GM12878 (cell line): ENCODE measurements around the gene SHFL. TPM values are rescaled to one million over a fixed set of nuclear protein-coding genes. Genes with fewer than 3 reads are reported as not detected.

Source experiments
- BACH1 ChIP-seq: fragments of 450-650 bp; IDR thresholded peaks from 2 replicates; pipeline ENCODE4 v1.6.1; 2017; ENCODE audit warnings: mild to moderate bottlenecking, borderline replicate concordance
- BMI1 ChIP-seq: fragments of 450-650 bp; IDR thresholded peaks from 2 replicates; pipeline ENCODE4 v1.6.1; 2016; ENCODE audit warnings: mild to moderate bottlenecking, moderate library complexity, borderline replicate concordance
- DPF2 ChIP-seq: fragments of 450-650 bp; IDR thresholded peaks from 2 replicates; pipeline ENCODE4 v1.6.1; 2017; ENCODE audit warnings: mild to moderate bottlenecking
- EP300 ChIP-seq, 2 experiments: fragments of 150-350 bp in 1 of 2; IDR thresholded peaks; 2 replicates each; pipeline ENCODE4 v1.6.1; 2011 to 2012; ENCODE audit warnings: low read depth in 2 of 2, low read length in 2 of 2, borderline replicate concordance in 1 of 2, improper control_type of control experiment in 1 of 2, inconsistent platforms in 1 of 2; ENCODE audit not compliant: control insufficient read depth in 1 of 2
- GATAD2B ChIP-seq: fragments of 450-650 bp; conservative IDR thresholded peaks from 2 replicates; pipeline ENCODE4 v1.6.1; 2017; ENCODE audit warnings: low read depth, mild to moderate bottlenecking, moderate library complexity
- JUNB ChIP-seq: IDR thresholded peaks from 2 replicates; pipeline ENCODE4 v1.6.1; 2016; ENCODE audit warnings: antibody characterized with exemption, mild to moderate bottlenecking
- KAT2A ChIP-seq: conservative IDR thresholded peaks from 2 replicates; pipeline ENCODE4 v1.6.1; 2011; ENCODE audit warnings: low read depth, low read length; ENCODE audit not compliant: control insufficient read depth
- MEF2B ChIP-seq: fragments of 450-650 bp; IDR thresholded peaks from 2 replicates; pipeline ENCODE4 v1.6.1; 2018; ENCODE audit warnings: mild to moderate bottlenecking, moderate library complexity; ENCODE audit not compliant: partially characterized antibody, poor library complexity, severe bottlenecking
- POU2F2 ChIP-seq: IDR thresholded peaks from 3 replicates; pipeline ENCODE4 v1.6.1; 2011; ENCODE audit warnings: low read depth, mild to moderate bottlenecking, low read length, borderline replicate concordance
- RAD21 ChIP-seq: IDR thresholded peaks from 2 replicates; pipeline ENCODE4 v1.6.1; 2011; ENCODE audit warnings: mild to moderate bottlenecking, low read depth, low read length, moderate library complexity; ENCODE audit not compliant: insufficient read depth
- SUZ12 ChIP-seq: fragments of 200-600 bp; sonication (generic); IDR thresholded peaks from one replicate; pipeline ENCODE4 v1.6.1; 2018; ENCODE audit warnings: antibody characterized with exemption, mild to moderate bottlenecking; ENCODE audit not compliant: unreplicated experiment
- polyA plus RNA-seq, 11 experiments: library from polyadenylated mRNA; depleted of rRNA in 4 of 11; unstranded in 6 of 11; stranded (reverse) in 5 of 11; fragments of >200 nt; fragmentation: Nextera tagmentation in 4 of 11; fragmentation: Illumina TruSeq in 1 of 11; extraction: Ambion mirVana in 4 of 11; extraction: Trizol in 1 of 11; gene quantifications; 1 replicate in 1 of 11; 2 replicates in 10 of 11; pipeline versions ENCODE4 v1.2.1 to v1.2.3, GENCODE V29; 2011 to 2016; ENCODE audit warnings: inconsistent platforms in 2 of 11, missing spikeins in 2 of 11, low read depth in 1 of 11
- total RNA-seq, 4 experiments: library from RNA; depleted of rRNA in 3 of 4; stranded (reverse); fragments of >200 nt in 3 of 4; fragmentation: Illumina TruSeq in 1 of 4; extraction: Trizol in 1 of 4; gene quantifications; 2 replicates each; pipeline versions ENCODE4 v1.2.1 to v1.2.3, GENCODE V29; 2013 to 2021
- TF ChIP-seq, protein P1 (sequence below): IDR thresholded peaks from 2 replicates; pipeline ENCODE4 v1.6.1; 2012; ENCODE audit warnings: improper control_type of control experiment, low read depth, low read length; ENCODE audit not compliant: insufficient replicate concordance
- TF ChIP-seq, protein P2 (sequence below): IDR thresholded peaks from 2 replicates; pipeline ENCODE4 v1.6.1; 2011; ENCODE audit warnings: low read depth, low read length, improper control_type of control experiment, borderline replicate concordance
- TF ChIP-seq, protein P3 (sequence below): fragments of 450-650 bp; IDR thresholded peaks from 2 replicates; pipeline ENCODE4 v1.6.1; 2018; ENCODE audit warnings: borderline replicate concordance, mild to moderate bottlenecking; ENCODE audit not compliant: partially characterized antibody
- TF ChIP-seq, protein P4 (sequence below): fragments of 450-650 bp; formaldehyde crosslinking; IDR thresholded peaks from 2 replicates; pipeline ENCODE4 v1.4.0; 2022; ENCODE audit warnings: mild to moderate bottlenecking, moderate library complexity

Gene SHFL
- total and polyA plus RNA-seq, 10 of the 15 experiments (the other 5 are each of a cell fraction or from before 2014, with no cell fraction given): 8.0 to 83.8 (median 40.7) TPM

DNA sequence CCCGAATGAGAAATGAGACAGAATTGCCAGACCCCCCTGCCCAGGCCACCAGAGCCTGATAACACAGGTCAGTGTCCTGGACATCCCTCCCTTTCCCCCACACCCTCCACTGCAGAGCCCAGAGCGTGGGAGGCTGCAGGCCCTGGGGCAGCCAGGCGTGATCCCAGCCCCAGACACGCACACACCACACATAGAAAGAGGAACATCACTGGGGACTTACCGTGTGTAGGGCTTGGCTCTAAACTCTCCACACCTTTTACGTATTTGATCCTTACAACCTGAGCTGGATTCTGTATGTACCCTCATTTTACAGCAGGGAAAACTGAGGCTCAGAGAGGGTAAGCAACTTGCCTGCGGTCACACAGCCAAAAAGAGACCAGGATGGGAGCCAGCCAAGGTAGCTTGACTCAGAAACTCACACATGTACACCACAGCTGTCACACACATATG lies 16.7 kb downstream of the SHFL start (continued):
- TF ChIP-seq, protein P1, sequence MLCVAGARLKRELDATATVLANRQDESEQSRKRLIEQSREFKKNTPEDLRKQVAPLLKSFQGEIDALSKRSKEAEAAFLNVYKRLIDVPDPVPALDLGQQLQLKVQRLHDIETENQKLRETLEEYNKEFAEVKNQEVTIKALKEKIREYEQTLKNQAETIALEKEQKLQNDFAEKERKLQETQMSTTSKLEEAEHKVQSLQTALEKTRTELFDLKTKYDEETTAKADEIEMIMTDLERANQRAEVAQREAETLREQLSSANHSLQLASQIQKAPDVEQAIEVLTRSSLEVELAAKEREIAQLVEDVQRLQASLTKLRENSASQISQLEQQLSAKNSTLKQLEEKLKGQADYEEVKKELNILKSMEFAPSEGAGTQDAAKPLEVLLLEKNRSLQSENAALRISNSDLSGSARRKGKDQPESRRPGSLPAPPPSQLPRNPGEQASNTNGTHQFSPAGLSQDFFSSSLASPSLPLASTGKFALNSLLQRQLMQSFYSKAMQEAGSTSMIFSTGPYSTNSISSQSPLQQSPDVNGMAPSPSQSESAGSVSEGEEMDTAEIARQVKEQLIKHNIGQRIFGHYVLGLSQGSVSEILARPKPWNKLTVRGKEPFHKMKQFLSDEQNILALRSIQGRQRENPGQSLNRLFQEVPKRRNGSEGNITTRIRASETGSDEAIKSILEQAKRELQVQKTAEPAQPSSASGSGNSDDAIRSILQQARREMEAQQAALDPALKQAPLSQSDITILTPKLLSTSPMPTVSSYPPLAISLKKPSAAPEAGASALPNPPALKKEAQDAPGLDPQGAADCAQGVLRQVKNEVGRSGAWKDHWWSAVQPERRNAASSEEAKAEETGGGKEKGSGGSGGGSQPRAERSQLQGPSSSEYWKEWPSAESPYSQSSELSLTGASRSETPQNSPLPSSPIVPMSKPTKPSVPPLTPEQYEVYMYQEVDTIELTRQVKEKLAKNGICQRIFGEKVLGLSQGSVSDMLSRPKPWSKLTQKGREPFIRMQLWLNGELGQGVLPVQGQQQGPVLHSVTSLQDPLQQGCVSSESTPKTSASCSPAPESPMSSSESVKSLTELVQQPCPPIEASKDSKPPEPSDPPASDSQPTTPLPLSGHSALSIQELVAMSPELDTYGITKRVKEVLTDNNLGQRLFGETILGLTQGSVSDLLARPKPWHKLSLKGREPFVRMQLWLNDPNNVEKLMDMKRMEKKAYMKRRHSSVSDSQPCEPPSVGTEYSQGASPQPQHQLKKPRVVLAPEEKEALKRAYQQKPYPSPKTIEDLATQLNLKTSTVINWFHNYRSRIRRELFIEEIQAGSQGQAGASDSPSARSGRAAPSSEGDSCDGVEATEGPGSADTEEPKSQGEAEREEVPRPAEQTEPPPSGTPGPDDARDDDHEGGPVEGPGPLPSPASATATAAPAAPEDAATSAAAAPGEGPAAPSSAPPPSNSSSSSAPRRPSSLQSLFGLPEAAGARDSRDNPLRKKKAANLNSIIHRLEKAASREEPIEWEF: peak; percentile 52
- TF ChIP-seq, protein P2, sequence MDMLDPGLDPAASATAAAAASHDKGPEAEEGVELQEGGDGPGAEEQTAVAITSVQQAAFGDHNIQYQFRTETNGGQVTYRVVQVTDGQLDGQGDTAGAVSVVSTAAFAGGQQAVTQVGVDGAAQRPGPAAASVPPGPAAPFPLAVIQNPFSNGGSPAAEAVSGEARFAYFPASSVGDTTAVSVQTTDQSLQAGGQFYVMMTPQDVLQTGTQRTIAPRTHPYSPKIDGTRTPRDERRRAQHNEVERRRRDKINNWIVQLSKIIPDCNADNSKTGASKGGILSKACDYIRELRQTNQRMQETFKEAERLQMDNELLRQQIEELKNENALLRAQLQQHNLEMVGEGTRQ: no peak
- TF ChIP-seq JUNB (no peak), SUZ12 (no peak), DPF2 (peak; percentile 70), GATAD2B (peak; percentile 86; the same call in 1 of the 2 replicates), BMI1 (no peak), BACH1 (peak; percentile 65), KAT2A (no peak), MEF2B (peak; percentile 90), POU2F2 (peak; percentile 64; the same call in 1 of the 3 replicates), EP300 (IDR thresholded peaks at IDR 0.05; ENCODE audit: borderline replicate concordance in 1 of 2, control insufficient read depth in 1 of 2, low read depth in 2 of 2, low read length in 2 of 2) (peak; percentile 77 to 86; a peak in 2 of 4 replicates), RAD21 (peak; percentile 33; the same call in 1 of the 2 replicates)
- TF ChIP-seq, protein P3, sequence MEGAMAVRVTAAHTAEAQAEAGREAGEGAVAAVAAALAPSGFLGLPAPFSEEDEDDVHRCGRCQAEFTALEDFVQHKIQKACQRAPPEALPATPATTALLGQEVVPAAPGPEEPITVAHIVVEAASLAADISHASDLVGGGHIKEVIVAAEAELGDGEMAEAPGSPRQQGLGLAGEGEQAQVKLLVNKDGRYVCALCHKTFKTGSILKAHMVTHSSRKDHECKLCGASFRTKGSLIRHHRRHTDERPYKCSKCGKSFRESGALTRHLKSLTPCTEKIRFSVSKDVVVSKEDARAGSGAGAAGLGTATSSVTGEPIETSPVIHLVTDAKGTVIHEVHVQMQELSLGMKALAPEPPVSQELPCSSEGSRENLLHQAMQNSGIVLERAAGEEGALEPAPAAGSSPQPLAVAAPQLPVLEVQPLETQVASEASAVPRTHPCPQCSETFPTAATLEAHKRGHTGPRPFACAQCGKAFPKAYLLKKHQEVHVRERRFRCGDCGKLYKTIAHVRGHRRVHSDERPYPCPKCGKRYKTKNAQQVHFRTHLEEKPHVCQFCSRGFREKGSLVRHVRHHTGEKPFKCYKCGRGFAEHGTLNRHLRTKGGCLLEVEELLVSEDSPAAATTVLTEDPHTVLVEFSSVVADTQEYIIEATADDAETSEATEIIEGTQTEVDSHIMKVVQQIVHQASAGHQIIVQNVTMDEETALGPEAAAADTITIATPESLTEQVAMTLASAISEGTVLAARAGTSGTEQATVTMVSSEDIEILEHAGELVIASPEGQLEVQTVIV: no peak
- TF ChIP-seq, protein P4, sequence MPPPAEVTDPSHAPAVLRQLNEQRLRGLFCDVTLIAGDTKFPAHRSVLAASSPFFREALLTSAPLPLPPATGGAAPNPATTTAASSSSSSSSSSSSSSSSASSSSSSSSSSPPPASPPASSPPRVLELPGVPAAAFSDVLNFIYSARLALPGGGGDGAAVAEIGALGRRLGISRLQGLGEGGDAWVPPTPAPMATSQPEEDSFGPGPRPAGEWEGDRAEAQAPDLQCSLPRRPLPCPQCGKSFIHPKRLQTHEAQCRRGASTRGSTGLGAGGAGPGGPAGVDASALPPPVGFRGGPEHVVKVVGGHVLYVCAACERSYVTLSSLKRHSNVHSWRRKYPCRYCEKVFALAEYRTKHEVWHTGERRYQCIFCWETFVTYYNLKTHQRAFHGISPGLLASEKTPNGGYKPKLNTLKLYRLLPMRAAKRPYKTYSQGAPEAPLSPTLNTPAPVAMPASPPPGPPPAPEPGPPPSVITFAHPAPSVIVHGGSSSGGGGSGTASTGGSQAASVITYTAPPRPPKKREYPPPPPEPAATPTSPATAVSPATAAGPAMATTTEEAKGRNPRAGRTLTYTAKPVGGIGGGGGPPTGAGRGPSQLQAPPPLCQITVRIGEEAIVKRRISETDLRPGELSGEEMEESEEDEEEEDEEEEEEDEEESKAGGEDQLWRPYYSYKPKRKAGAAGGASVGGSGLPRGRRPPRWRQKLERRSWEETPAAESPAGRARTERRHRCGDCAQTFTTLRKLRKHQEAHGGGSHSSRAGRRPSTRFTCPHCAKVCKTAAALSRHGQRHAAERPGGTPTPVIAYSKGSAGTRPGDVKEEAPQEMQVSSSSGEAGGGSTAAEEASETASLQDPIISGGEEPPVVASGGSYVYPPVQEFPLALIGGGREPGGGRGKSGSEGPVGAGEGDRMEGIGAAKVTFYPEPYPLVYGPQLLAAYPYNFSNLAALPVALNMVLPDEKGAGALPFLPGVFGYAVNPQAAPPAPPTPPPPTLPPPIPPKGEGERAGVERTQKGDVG (CRISPR knock-in tag): no peak
